A673 (cell line): ENCODE measurements around the gene PARVB. TPM values are rescaled to one million over a fixed set of nuclear protein-coding genes. Genes with fewer than 3 reads are reported as not detected.
A peak's percentile ranks its signal among the peaks of the same experiment; 100 is the strongest.

Experiments used
- BruUV-seq: library from RNA; stranded (reverse); fragments of 400-500 nt; replicated peaks from 2 replicates; lab custom pipeline; 2021; lab: Mats Ljungman, UMichigan
- CTCF ChIA-PET: fragments of 300-600 bp; sonication (Branson Sonifier 250); formaldehyde crosslinking; loops from one replicate; lab custom pipeline; 2022; ENCODE audit warnings: antibody characterized with exemption; lab: Charles Lee
- POLR2A ChIA-PET: fragments of 300-600 bp; sonication (Branson Sonifier 250); formaldehyde crosslinking; loops from one replicate; lab custom pipeline; 2022; ENCODE audit warnings: antibody characterized with exemption; ENCODE audit not compliant: low non-redundant PET; lab: Charles Lee
- DNase-seq: peaks from one replicate; pipeline ENCODE4 v3.0.0-alpha.2; 2015; ENCODE audit warnings: low spot score
- H3K27ac ChIP-seq: fragments of 200-600 bp; sonication (generic); 2 replicates; pipeline ENCODE4 v1.5.1; 2016; ENCODE audit warnings: mixed run types, low read depth, mild to moderate bottlenecking, mixed read lengths, antibody characterized with exemption, low read length; ENCODE audit not compliant: poor library complexity, severe bottlenecking
- H3K27me3 ChIP-seq: fragments of 200-600 bp; sonication (generic); replicated peaks from 2 replicates; pipeline ENCODE4 v1.6.1; 2017; ENCODE audit warnings: mixed run types, low read depth, mild to moderate bottlenecking, mixed read lengths, antibody characterized with exemption, low read length; ENCODE audit not compliant: insufficient read depth, poor library complexity
- H3K36me3 ChIP-seq: fragments of 200-600 bp; sonication (generic); 2 replicates; pipeline ENCODE4 v1.6.1; 2016; ENCODE audit warnings: mixed run types, mild to moderate bottlenecking, mixed read lengths, antibody characterized with exemption, low read length; ENCODE audit not compliant: insufficient read depth, poor library complexity, severe bottlenecking
- H3K4me1 ChIP-seq: fragments of 200-600 bp; sonication (generic); 2 replicates; pipeline ENCODE4 v1.6.1; 2017; ENCODE audit warnings: mixed run types, mild to moderate bottlenecking, mixed read lengths, antibody characterized with exemption, low read length; ENCODE audit not compliant: insufficient read depth, poor library complexity, severe bottlenecking
- H3K4me3 ChIP-seq: fragments of 200-600 bp; sonication (generic); 2 replicates; pipeline ENCODE4 v1.5.1; 2016; ENCODE audit warnings: low read depth, mixed run types, mild to moderate bottlenecking, mixed read lengths, low read length; ENCODE audit not compliant: poor library complexity, severe bottlenecking
- H3K9me3 ChIP-seq: fragments of 200-600 bp; sonication (generic); 2 replicates; pipeline ENCODE4 v1.6.1; 2016; ENCODE audit warnings: mixed run types, low read depth, mild to moderate bottlenecking, mixed read lengths, antibody characterized with exemption, low read length; ENCODE audit not compliant: poor library complexity, severe bottlenecking
- CTCF ChIP-seq: fragments of 300-800, 200-600 bp; sonication (generic); conservative IDR thresholded peaks from 2 replicates; pipeline ENCODE4 v1.5.1; 2017; ENCODE audit warnings: low read depth, mild to moderate bottlenecking, antibody characterized with exemption, low read length, moderate library complexity, mixed read lengths
- EZH2 ChIP-seq: fragments of 200-600 bp; sonication (generic); IDR thresholded peaks from 2 replicates; pipeline ENCODE4 v1.6.1; 2017; ENCODE audit warnings: borderline replicate concordance, low read depth, mild to moderate bottlenecking, mixed read lengths, antibody characterized with exemption, low read length; ENCODE audit not compliant: poor library complexity, severe bottlenecking
- intact Hi-C: fragments of 100-400 bp; cut with micrococcal nuclease; formaldehyde crosslinking; loops from one replicate; pipeline ENCODE4 v1.10.0; 2022; ENCODE audit not compliant: unreplicated experiment
- total RNA-seq: library from RNA; stranded (reverse); gene quantifications from 2 replicates; pipeline ENCODE4 v1.2.3, GENCODE V29; 2021

PARVB gene
- total RNA-seq, 1 experiment from 2014 or later = 18.3 TPM

DNA sequence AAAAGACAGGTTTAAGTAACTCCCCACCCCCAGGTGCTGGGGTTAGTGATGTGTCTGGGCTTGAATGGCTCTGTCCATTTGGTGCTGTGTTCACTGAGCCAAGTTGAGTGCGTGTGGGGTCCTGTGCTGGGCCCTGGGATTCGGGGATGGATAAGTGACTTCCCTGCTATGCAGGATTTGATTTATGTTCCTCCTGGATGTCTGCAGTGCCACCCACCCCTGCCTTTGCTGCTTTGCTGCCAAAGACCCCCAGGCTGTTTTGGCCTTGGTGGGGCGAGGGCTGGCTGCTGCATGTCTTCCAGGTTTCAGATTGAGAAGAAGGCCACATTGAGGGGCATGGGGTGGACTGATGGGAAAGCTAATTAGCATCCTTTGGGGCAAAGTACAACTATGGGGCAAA lies 78.8 kb downstream of the PARVB start:
- intact Hi-C loops = no loop called here
- no peak for TF ChIP-seq CTCF
- no peak for TF ChIP-seq EZH2
- DNase-seq = no peak
- Histone ChIP-seq H3K4me1 (peaks cover 12% of the 10 kb centered on the region), H3K4me3 (no peak overlapping the region), H3K9me3 (no peaks in the 10 kb centered on the region), H3K27ac (no peak overlapping the region), H3K36me3 (no peaks in the 10 kb centered on the region), H3K27me3 (no peaks in the 10 kb centered on the region)
- CTCF ChIA-PET = interaction anchor here (0.6 kb wide), 1 partner anchor 58 kb away, joined by 7 read pairs; no protein-coding TSS in a partner anchor
- BruUV-seq = no TSS peak
- POLR2A ChIA-PET = no interaction called here

- no peak overlapping the region for H3K4me3 ChIP-seq
- H3K27ac ChIP-seq = no peak overlapping the region
- H3K9me3 ChIP-seq = no peaks in the 10 kb centered on the region
- H3K27me3 ChIP-seq = no peaks in the 10 kb centered on the region
- TF ChIP-seq CTCF = no peak
- TF ChIP-seq EZH2 = no peak
- intact Hi-C loops = no loop called here
- H3K36me3 ChIP-seq = no peaks in the 10 kb centered on the region
- POLR2A ChIA-PET = no interaction called here
- peaks cover 12% of the 10 kb centered on the region for H3K4me1 ChIP-seq
- BruUV-seq = no TSS peak
- DNase-seq = no peak
- CTCF ChIA-PET = no interaction called here
These were observed 79.8 kb downstream of the PARVB start for GRCh38 chr22:44103735-44104480.

- no peak for TF ChIP-seq CTCF
- no peak for TF ChIP-seq EZH2
- peak; percentile 71 for DNase-seq
- intact Hi-C loops = no loop called here
- peaks cover 12% of the 10 kb centered on the region for H3K4me1 ChIP-seq
- no TSS peak for BruUV-seq
- no peaks in the 10 kb centered on the region for H3K36me3 ChIP-seq
- H3K27me3 ChIP-seq = no peaks in the 10 kb centered on the region
- CTCF ChIA-PET = no interaction called here
- POLR2A ChIA-PET = no interaction called here
- no peaks in the 10 kb centered on the region for H3K9me3 ChIP-seq
- no peak overlapping the region for H3K4me3 ChIP-seq
- H3K27ac ChIP-seq = no peak overlapping the region
These were observed 83.2 kb downstream of the PARVB start for GRCh38 chr22:44107340-44107739.
